Calu3 (cell line): ENCODE results near the gene HDAC4. TPM values are rescaled to one million over a fixed set of nuclear protein-coding genes. Genes with fewer than 3 reads are reported as not detected.

Experiments used
- BruUV-seq: library from RNA; stranded (reverse); fragments of 400-500 nt; replicated peaks from 2 replicates; lab custom pipeline; 2021; lab: Mats Ljungman, UMichigan
- CTCF ChIA-PET: fragments of 300-600 bp; sonication (Branson Sonifier 250); formaldehyde crosslinking; loops from one replicate; lab custom pipeline; 2022; ENCODE audit warnings: antibody characterized with exemption; lab: Charles Lee
- DNase-seq: peaks from one replicate; pipeline ENCODE4 v3.0.0; 2022
- H3K27ac Mint-ChIP-seq: one replicate; pipeline ENCODE4 v1.8.0; 2022; ENCODE audit warnings: mixed read lengths; ENCODE audit not compliant: unreplicated experiment
- H3K27me3 Mint-ChIP-seq: one replicate; pipeline ENCODE4 v1.8.0; 2022; ENCODE audit warnings: mixed read lengths; ENCODE audit not compliant: unreplicated experiment
- H3K36me3 Mint-ChIP-seq: one replicate; pipeline ENCODE4 v1.8.0; 2022; ENCODE audit warnings: mild to moderate bottlenecking, moderate library complexity, mixed read lengths; ENCODE audit not compliant: insufficient read depth, unreplicated experiment
- H3K4me1 Mint-ChIP-seq: one replicate; pipeline ENCODE4 v1.8.0; 2022; ENCODE audit warnings: mild to moderate bottlenecking, low read depth, mixed read lengths; ENCODE audit not compliant: unreplicated experiment
- H3K4me3 Mint-ChIP-seq: one replicate; pipeline ENCODE4 v1.8.0; 2022; ENCODE audit warnings: mild to moderate bottlenecking, low read depth, moderate library complexity, mixed read lengths; ENCODE audit not compliant: unreplicated experiment
- H3K9me3 Mint-ChIP-seq: one replicate; pipeline ENCODE4 v1.8.0; 2022; ENCODE audit warnings: low read depth, mixed read lengths; ENCODE audit not compliant: unreplicated experiment
- intact Hi-C: fragments of 100-400 bp; cut with micrococcal nuclease; formaldehyde crosslinking; loops from one replicate; pipeline ENCODE4 v1.10.0; 2022; ENCODE audit not compliant: unreplicated experiment
- total RNA-seq: library from RNA; stranded (reverse); gene quantifications from 2 replicates; pipeline ENCODE4 v1.2.3, GENCODE V29; 2022
- TF ChIP-seq, protein P1 (sequence below): fragments of 200-600 bp; IDR thresholded peaks from one replicate; pipeline ENCODE4 v1.8.0; 2022; ENCODE audit warnings: antibody characterized with exemption; ENCODE audit not compliant: unreplicated experiment

Gene HDAC4
- total RNA-seq, 1 experiment from 2014 or later: 39.6 TPM

DNA sequence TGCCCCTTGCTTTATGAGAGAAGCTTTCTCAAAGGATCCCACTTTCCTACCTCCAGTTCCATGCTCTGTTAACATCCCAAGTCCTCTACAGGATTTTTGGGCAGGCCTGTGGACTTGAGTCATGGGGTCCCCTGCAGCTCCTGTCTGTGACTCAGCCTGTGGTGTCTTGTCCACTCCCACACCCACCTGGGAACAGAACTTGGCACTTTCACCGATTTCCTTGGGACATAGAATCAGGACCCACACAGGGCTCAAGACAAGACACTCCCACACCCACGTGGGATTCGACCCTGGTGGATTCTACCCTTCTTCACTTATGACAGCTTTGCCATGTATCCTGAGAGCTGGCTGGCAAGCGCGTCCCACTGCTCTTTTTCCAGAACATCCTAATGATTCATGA is 30.7 kb upstream of the HDAC4 start:
- CTCF ChIA-PET: interaction anchor here (0.5 kb wide), 1 partner anchor 606 kb away, joined by 5 read pairs; no protein-coding TSS in a partner anchor
- BruUV-seq: no TSS peak
- TF ChIP-seq, protein P1, sequence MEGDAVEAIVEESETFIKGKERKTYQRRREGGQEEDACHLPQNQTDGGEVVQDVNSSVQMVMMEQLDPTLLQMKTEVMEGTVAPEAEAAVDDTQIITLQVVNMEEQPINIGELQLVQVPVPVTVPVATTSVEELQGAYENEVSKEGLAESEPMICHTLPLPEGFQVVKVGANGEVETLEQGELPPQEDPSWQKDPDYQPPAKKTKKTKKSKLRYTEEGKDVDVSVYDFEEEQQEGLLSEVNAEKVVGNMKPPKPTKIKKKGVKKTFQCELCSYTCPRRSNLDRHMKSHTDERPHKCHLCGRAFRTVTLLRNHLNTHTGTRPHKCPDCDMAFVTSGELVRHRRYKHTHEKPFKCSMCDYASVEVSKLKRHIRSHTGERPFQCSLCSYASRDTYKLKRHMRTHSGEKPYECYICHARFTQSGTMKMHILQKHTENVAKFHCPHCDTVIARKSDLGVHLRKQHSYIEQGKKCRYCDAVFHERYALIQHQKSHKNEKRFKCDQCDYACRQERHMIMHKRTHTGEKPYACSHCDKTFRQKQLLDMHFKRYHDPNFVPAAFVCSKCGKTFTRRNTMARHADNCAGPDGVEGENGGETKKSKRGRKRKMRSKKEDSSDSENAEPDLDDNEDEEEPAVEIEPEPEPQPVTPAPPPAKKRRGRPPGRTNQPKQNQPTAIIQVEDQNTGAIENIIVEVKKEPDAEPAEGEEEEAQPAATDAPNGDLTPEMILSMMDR: no peak
- Mint-ChIP-seq H3K4me1 (no peaks in the 10 kb centered on the region), H3K27me3 (peaks cover 62% of the 10 kb centered on the region), H3K27ac (no peak overlapping the region), H3K36me3 (no peaks in the 10 kb centered on the region), H3K4me3 (no peak overlapping the region), H3K9me3 (peaks cover 3% of the 10 kb centered on the region)
- no peak for DNase-seq
- intact Hi-C loops: no loop called here

GRCh38 chr2:239429473-239430350 is 28.9 kb upstream of the HDAC4 start:
- no TSS peak for BruUV-seq
- TF ChIP-seq, protein P1: no peak
- DNase-seq: no peak

GRCh38 chr2:239425631-239426030 is 24.8 kb upstream of the HDAC4 start:
- H3K36me3 Mint-ChIP-seq: no peaks in the 10 kb centered on the region
- no peaks in the 10 kb centered on the region for H3K4me1 Mint-ChIP-seq
- TF ChIP-seq, protein P1: no peak
- CTCF ChIA-PET: interaction anchor here (1.5 kb wide), 1 partner anchor 17 kb away, joined by 3 read pairs; no protein-coding TSS in a partner anchor
- intact Hi-C loops: no loop called here
- peaks cover 47% of the 10 kb centered on the region for H3K27me3 Mint-ChIP-seq
- no peak for DNase-seq
- no TSS peak for BruUV-seq
- no peaks in the 10 kb centered on the region for H3K9me3 Mint-ChIP-seq
- H3K27ac Mint-ChIP-seq: no peak overlapping the region
- H3K4me3 Mint-ChIP-seq: no peak overlapping the region

More at GRCh38 chr2:239429473-239430350, 28.9 kb upstream of the HDAC4 start:
- CTCF ChIA-PET: no interaction called here
- Mint-ChIP-seq H3K4me3 (no peak overlapping the region), H3K4me1 (no peaks in the 10 kb centered on the region), H3K9me3 (peaks cover 3% of the 10 kb centered on the region), H3K27ac (no peak overlapping the region), H3K27me3 (peaks cover 74% of the 10 kb centered on the region), H3K36me3 (no peaks in the 10 kb centered on the region)
- intact Hi-C loops: no loop called here

DNA sequence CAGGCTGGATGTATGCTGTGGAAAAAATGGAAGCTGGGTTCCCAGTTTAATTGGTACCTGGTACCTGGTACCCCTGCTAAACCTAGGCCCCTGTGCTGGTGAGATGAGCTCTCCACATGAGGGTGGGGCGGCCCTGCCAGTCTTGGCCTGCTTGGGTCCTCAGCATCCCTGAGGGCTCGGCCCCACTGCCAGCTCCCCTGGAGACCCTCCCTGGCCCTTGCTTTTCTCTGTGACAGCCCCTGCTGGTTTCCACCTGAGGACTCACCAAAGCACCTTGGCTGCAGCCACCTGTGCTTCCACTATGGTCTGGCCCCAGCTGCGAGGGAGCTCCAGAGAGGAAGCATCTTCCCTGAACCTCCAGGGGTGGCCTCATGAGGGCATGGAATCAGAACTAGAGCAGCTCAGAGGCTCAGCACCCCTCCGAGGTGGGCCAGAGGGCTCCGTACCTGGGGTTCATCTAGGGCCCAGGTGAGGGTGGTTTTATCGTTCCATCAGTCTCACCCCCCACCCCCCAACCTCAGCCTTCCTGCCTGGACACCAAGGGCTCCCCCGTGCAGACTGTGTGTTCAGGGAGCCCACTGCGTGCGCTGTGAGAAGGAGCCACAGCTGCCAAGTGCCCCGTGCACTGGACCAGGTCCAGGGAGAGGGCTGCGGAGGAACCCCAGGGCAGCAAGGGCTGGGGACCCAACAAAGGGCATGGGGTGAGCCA is 23.7 kb upstream of the HDAC4 start:
- CTCF ChIA-PET: interaction anchor here (1.5 kb wide), 1 partner anchor 16 kb away, joined by 3 read pairs; no protein-coding TSS in a partner anchor
- peaks cover 58% of the 10 kb centered on the region for H3K27me3 Mint-ChIP-seq

More for the DNA sequence above, 23.7 kb upstream of the HDAC4 start:
- Mint-ChIP-seq H3K4me1 (no peaks in the 10 kb centered on the region), H3K36me3 (no peaks in the 10 kb centered on the region), H3K9me3 (no peaks in the 10 kb centered on the region), H3K27ac (no peak overlapping the region), H3K4me3 (no peak overlapping the region)
- no peak for DNase-seq
- intact Hi-C loops: no loop called here
- BruUV-seq: no TSS peak
- TF ChIP-seq, protein P1: no peak
